Activated T-cell treated with anti-CD3 and anti-CD28 coated beads, Interleukin-2, amount 50 U/mL, for 4 hours (primary cell): ENCODE results near the gene RDH13. TPM values are rescaled to one million over a fixed set of nuclear protein-coding genes. Genes with fewer than 3 reads are reported as not detected.
"Not testable (repeated sequence)": the region's sequence is repeated elsewhere in the genome, so short reads cannot be mapped to it uniquely, and the experiment has no call there.

Source experiments
- ATAC-seq, 2 donors: fragments of 200-7000 bp; cut with Tn5 transposase; one replicate each; pipeline ENCODE4 v1.10.0; 2021
- DNase-seq: peaks from one replicate; pipeline ENCODE4 v3.0.0-alpha.2; 2020
- H3K27me3 Mint-ChIP-seq: one replicate; pipeline ENCODE4 v1.8.0; 2021; ENCODE audit warnings: low read depth, mixed read lengths
- H3K36me3 Mint-ChIP-seq: one replicate; pipeline ENCODE4 v1.8.0; 2022; ENCODE audit warnings: mixed read lengths; ENCODE audit not compliant: insufficient read depth
- H3K4me1 Mint-ChIP-seq: one replicate; pipeline ENCODE4 v1.8.0; 2021; ENCODE audit warnings: low read depth, mixed read lengths
- H3K4me3 Mint-ChIP-seq: one replicate; pipeline ENCODE4 v1.8.0; 2021; ENCODE audit warnings: mild to moderate bottlenecking, moderate library complexity, mixed read lengths
- H3K9me3 Mint-ChIP-seq: one replicate; pipeline ENCODE4 v1.8.0; 2021; ENCODE audit warnings: mixed read lengths
- total RNA-seq, 3 donors: library from RNA; stranded (reverse); gene quantifications; one replicate each; pipeline ENCODE4 v1.2.1, GENCODE V29; 2021

RDH13 gene, protein sequence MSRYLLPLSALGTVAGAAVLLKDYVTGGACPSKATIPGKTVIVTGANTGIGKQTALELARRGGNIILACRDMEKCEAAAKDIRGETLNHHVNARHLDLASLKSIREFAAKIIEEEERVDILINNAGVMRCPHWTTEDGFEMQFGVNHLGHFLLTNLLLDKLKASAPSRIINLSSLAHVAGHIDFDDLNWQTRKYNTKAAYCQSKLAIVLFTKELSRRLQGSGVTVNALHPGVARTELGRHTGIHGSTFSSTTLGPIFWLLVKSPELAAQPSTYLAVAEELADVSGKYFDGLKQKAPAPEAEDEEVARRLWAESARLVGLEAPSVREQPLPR
- 10 to 100 TPM; 19.2 to 40.7 (median 19.5) TPM for total RNA-seq

DNA sequence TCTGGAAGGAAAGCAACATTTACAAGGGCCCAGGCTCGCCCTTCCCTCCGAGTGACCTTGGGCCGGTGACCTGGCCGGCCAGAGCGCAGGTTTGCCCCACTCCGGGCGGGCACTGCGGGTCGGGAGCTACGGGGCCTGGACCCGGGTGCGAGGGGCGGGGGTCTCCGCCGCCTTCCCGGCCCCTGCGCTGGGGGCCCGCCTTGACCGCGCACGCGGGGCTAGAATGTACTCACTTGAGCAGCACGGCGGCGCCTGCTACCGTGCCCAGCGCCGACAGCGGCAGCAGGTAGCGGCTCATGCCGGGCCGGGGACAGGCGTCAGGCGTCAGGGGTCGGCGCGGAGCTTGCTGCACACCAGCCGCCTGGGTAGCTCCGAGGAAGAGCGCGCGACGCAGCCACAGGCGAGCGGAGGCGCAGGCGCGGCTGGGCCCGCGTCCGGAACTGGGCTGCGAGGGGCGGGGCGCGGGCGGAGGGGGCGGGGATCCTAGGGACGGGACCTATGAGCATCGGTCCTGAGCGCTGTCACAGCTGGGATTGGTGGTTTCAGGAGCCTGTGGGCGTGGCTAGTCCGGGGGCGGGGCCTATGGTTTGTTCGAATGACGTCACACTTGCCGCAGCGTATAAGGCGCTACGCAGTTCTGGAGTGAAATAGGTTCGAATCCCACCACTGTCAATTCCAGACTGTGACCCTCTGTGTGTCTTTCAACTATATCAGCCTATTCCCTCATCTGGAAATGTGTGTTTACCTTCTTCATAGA is at the start of gene RDH13:
RDH13 (minus strand) TSS at position 414 of the 757 bp plus-strand sequence; CDS start at position 298, 116 bp downstream.
- Mint-ChIP-seq H3K27me3 (peaks cover 24% of the 10 kb centered on the region), H3K36me3 (peaks cover 11% of the 10 kb centered on the region), H3K4me3 (peak within 1 kb of the TSS; percentile 85), H3K9me3 (no peaks in the 10 kb centered on the region), H3K4me1 (peaks cover 9% of the 10 kb centered on the region)
- peak; percentile 99 to 100 for ATAC-seq
- DNase-seq: peak; percentile 97

DNA sequence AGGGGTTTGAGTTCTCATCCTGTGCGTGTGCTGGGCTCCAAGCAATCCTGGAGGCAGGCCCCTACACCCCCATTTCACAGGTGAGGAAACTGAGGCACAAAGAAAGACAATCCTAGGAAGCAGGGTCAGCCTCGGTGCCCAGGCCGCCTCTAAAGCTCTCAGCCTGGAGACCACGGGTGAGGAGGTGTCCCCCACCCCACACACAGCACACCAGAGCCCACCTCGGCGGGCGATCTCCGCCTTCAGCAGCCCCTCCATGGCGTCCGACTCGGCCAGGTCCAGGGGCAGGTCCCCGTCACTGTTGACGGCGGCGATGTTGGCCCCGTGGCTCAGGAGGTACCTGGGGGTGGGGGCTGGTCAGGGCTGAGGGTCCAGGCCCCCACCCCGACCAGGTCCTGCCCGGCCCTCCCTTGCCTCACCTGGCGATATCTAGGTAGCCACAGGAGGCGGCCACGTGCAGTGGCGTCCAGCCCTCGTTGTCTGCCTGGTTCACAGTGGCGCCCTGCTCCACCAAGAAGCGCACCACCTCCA is 49.4 kb upstream of the RDH13 start:
- Mint-ChIP-seq H3K36me3 (no peaks in the 10 kb centered on the region), H3K9me3 (no peaks in the 10 kb centered on the region), H3K4me3 (no peak overlapping the region), H3K27me3 (no peaks in the 10 kb centered on the region), H3K4me1 (peaks cover 16% of the 10 kb centered on the region)
- no peak for ATAC-seq
- no peak for DNase-seq

DNA sequence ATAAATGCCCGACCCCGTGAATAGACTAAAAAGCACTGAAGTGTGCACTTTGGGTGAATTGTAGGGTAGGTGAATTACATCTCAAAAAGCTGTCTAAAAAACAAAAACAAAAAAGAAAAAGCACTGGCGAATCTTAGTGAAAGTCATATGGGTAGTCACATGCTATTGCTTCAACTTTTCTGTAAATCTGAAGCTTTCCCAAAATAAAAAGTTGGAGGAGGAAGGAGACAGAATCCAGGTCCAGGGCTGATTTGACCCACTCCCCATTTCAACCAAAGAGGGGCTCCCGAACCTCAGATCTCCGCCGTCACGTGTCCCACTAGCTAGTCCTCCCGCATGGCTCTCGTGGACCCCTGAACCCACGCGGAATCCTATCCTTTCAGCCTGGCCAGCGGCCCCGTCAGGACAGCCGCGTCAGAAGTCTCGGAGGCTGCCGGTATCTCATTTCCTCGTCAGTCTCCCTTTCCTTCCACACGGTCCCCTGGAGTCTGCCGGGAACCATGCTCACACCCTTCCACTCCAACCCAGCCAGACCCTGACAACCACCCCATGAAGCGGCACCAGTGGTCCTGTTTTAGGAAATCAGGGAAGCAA is 48.4 kb upstream of the RDH13 start:
- no peaks in the 10 kb centered on the region for H3K36me3 Mint-ChIP-seq
- no peaks in the 10 kb centered on the region for H3K9me3 Mint-ChIP-seq
- H3K4me1 Mint-ChIP-seq: peaks cover 15% of the 10 kb centered on the region
- H3K27me3 Mint-ChIP-seq: no peaks in the 10 kb centered on the region
- no peak overlapping the region for H3K4me3 Mint-ChIP-seq
- no peak for ATAC-seq
- DNase-seq: no peak

GRCh38 chr19:55109527-55110291 is 46.8 kb upstream of the RDH13 start:
- Mint-ChIP-seq H3K9me3 (no peaks in the 10 kb centered on the region), H3K36me3 (no peaks in the 10 kb centered on the region), H3K27me3 (no peaks in the 10 kb centered on the region), H3K4me3 (no peak overlapping the region), H3K4me1 (no peaks in the 10 kb centered on the region)
- DNase-seq (no peak), ATAC-seq (no peak)

DNA sequence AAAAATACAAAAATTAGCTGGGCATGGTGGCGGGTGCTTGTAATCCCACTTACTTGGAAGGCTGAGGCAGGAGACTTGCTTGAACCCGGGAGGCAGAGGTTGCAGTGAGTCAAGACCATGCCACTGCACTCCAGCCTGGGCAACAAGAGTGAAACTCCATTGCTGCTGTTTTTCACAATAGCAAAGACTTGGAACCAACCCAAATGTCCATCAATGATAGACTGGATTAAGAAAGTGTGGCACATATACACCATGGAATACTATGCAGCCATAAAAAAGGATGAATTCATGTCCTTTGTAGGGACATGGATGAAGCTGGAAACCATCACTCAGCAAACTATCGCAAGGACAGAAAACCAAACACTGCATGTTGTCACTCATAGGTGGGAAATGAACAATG is 44.3 kb upstream of the RDH13 start:
- not testable (repeated sequence) for H3K4me1 Mint-ChIP-seq, H3K27me3 Mint-ChIP-seq, ATAC-seq, H3K9me3 Mint-ChIP-seq, H3K36me3 Mint-ChIP-seq, DNase-seq, H3K4me3 Mint-ChIP-seq

DNA sequence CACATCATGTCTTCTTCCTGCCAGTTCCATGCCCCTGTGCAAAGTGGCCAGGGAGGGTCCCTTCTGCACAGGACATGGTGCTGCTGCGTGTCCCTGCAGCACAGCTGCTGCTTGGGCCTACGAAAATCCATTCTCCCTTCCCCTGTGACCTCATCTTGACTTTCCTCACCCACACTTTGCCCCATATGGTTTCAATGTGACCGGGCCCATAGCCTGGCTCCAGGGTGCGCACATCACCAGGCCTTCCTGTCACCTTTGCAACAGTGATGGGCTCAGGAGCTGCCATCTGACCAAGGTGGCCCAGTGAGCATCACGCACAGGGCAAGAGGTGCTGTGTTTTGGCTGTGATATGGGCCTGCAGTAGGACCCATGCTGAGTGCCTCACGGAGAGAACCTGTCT is 43.6 kb upstream of the RDH13 start:
- Mint-ChIP-seq H3K4me3 (no peak overlapping the region), H3K9me3 (no peaks in the 10 kb centered on the region), H3K4me1 (no peaks in the 10 kb centered on the region), H3K27me3 (no peaks in the 10 kb centered on the region), H3K36me3 (peaks cover 13% of the 10 kb centered on the region)
- DNase-seq: no peak
- no peak for ATAC-seq

DNA sequence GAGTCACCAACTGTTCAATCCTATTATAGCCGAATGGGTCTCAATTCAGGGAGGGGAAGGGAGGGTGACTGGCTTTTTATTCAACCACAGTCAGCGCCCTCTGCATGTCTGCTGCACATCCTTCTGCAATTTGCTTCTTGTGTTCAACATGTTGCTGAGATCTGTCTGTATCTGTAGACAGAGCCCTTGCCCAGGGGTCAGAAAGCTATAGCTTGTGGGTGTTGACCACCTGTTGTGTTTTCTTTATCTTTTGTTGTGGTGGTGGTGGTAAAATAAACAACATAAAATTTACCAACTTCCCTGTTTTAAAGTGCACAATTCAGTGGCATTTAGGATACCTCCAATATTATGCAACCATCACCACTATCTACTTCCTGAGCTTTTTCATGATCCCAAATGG is 42.3 kb upstream of the RDH13 start:
- Mint-ChIP-seq H3K4me3 (no peak overlapping the region), H3K36me3 (peaks cover 18% of the 10 kb centered on the region), H3K27me3 (no peaks in the 10 kb centered on the region), H3K4me1 (no peaks in the 10 kb centered on the region), H3K9me3 (no peaks in the 10 kb centered on the region)
- no peak for DNase-seq
- no peak for ATAC-seq

- H3K9me3 Mint-ChIP-seq: no peaks in the 10 kb centered on the region
- H3K4me1 Mint-ChIP-seq: no peaks in the 10 kb centered on the region
- DNase-seq: no peak
- no peak for ATAC-seq
- H3K36me3 Mint-ChIP-seq: peaks cover 20% of the 10 kb centered on the region
- H3K4me3 Mint-ChIP-seq: no peak overlapping the region
- no peaks in the 10 kb centered on the region for H3K27me3 Mint-ChIP-seq
These were observed 40.2 kb upstream of the RDH13 start for GRCh38 chr19:55103190-55103589.

DNA sequence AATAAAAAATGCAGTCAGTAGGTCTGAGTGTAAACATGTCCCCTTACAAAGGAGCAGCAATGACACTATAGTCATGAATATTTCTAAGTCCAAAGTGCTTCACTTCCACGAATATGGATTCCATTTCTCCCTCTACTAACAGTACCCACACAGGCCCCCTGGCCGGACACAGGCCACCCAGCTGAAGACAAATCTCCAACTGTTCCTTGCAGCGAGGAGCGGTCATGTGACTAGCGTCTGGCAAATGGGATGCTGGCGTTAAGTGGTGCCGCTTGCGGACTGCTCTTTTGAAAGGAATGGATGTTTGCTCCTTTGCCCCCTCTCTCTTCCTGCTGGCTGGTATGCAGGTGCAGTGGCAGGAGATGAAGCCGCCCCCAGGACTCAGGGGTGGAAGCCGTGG is 38.3 kb upstream of the RDH13 start:
- Mint-ChIP-seq H3K27me3 (no peaks in the 10 kb centered on the region), H3K4me3 (no peak overlapping the region), H3K36me3 (peaks cover 20% of the 10 kb centered on the region), H3K4me1 (no peaks in the 10 kb centered on the region), H3K9me3 (no peaks in the 10 kb centered on the region)
- DNase-seq (no peak), ATAC-seq (no peak)

DNA sequence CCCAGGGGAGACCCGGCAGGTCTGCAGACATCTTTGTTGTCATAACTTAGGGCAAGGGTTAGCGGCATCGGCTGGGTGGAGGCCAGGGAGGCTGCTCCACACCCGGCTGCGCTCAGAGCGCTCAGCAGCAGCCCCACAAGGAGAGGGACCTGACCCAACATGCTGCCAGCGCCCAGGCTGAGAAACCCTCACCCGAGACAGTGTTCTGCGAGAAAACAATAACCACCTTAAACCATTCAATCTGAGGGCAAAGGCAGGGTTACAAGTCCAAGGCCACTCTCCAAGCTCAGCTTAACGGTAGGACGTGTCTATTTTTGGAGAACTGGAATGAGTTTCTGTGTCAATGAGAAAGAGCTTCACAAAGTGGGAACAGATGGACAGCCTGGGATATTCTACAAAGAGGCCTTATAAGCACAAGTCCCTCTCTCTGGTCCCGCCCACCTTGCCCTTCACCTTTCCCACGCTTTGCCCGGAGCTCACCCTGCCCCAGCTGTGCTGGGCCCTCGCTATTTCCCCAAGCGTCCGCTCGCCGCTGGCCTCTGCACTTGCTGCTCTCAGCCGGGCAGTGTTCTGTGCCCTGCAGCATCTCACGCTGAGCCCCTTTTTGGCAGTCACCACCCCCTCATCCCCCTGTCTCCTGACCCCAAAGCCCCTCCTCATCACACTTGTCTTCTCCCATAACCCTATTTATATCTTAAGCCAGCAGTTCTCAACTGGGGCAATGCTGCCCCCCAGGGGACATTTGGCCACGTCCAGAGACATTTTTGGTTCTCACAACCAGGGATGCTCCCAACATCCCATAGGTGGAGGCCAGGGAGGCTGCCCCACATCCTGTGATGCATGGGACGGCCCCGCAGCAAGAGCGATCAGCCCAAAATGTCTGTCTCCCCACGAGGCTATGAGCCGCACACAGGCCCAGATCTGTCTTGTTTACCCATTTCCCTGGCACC is 36.9 kb upstream of the RDH13 start:
- Mint-ChIP-seq H3K36me3 (peaks cover 20% of the 10 kb centered on the region), H3K4me1 (no peaks in the 10 kb centered on the region), H3K9me3 (no peaks in the 10 kb centered on the region), H3K4me3 (no peak overlapping the region), H3K27me3 (no peaks in the 10 kb centered on the region)
- no peak for ATAC-seq
- no peak for DNase-seq

DNA sequence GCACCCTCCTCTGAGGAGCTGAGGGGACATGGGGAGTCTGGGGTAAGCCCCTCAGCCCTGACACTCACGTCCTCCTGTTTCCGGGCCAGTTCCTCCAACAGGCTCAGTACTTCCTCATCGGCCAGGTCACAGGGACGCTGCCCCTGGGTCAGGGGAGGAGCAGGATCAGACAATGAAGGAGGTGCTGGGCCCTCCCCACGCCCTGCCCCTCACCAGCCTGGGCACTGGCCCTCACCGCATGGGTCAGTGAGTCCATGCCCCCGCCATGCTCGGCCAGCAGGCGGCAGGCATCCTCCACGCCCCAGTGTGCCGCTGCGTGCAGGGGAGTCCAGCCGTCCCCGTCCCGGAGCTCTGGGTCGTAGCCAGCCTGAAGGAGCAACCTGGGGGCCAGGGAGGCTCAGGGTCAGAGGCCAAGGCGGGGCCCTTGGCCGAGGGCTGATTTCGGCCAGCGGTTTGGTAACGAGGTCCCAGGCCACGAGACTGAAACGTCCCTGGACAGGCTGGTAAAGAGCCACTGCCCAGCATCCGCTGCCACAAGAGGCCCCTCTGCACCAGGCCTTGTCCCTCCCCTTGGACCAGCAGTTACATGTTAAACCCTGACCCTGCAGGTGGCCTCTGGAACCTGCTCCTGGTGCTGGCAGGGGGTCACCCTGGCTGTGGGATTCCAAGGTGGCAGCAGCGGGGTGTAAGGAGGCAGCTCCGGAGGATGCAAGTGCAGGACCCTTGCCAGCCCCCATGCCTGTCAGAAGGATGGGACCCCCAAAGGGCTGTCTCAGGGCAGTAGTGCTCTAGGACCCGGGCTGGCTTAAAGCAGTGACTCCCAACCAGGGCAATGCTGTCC is 36.0 kb upstream of the RDH13 start:
- H3K27me3 Mint-ChIP-seq: no peaks in the 10 kb centered on the region
- H3K4me1 Mint-ChIP-seq: no peaks in the 10 kb centered on the region
- H3K36me3 Mint-ChIP-seq: peaks cover 23% of the 10 kb centered on the region
- ATAC-seq (no peak), DNase-seq (no peak)
- H3K9me3 Mint-ChIP-seq: no peaks in the 10 kb centered on the region
- no peak overlapping the region for H3K4me3 Mint-ChIP-seq

DNA sequence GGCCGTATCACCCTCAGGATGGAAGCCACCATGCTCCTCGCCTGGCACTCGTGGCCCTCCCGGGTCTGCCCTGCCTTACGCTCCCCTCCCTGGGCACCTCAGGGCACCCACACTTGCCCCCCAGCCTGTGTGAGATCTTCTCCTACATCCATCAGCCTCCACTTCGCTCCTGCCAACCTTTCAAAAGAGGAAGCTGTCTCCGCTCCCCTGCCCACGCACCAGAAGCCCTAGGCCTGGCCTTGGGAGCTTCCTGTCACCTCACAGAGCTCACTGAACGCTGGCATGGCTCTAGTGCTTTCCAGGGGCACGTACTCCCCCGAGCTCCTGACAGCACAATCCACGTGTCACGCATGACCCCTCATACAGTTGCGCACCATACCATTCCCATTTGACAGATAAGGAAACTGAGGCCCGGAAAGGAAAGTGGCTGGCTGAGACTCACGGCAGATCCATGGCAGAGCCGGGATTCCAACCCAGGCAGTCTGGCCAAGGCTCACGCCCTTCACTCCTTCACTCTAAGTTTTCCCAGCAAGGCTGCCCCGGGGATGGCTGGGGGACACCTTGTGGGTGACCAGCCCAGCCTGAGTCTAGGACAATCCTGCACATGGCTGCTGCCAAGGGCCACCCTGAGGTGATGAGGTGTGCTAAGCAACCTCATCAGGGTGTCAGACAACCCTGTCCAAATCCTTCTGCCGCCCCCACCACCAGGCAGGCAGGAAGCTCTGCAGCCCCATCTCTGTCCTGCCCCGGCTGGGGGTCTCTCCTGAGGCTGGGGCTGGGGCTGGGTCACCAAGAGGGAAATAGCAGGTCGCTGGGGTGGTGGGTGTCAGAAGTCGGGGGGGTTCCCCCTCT is 35.1 kb upstream of the RDH13 start:
- Mint-ChIP-seq H3K4me3 (no peak overlapping the region), H3K4me1 (no peaks in the 10 kb centered on the region), H3K9me3 (no peaks in the 10 kb centered on the region), H3K27me3 (no peaks in the 10 kb centered on the region), H3K36me3 (peaks cover 18% of the 10 kb centered on the region)
- ATAC-seq (no peak), DNase-seq (no peak)
